T-helper 1 cell treated with Interleukin-12 subunit alpha and Interleukin-12 subunit beta and Interleukin-4 antibody, amounts not matched to agents 30 μg/mL and 1 μg/mL, for 36 hours (primary cell): Measurements from ENCODE around the gene LDLRAD4.

Source experiments
- H3K27ac Mint-ChIP-seq: one replicate; pipeline ENCODE4 v1.8.0; 2021; ENCODE audit warnings: mild to moderate bottlenecking, mixed read lengths
- H3K27me3 Mint-ChIP-seq: one replicate; pipeline ENCODE4 v1.8.0; 2021; ENCODE audit warnings: low read depth, mixed read lengths
- H3K36me3 Mint-ChIP-seq: one replicate; pipeline ENCODE4 v1.8.0; 2021; ENCODE audit warnings: low read depth, mixed read lengths
- H3K4me1 Mint-ChIP-seq: one replicate; pipeline ENCODE4 v1.8.0; 2021; ENCODE audit warnings: low read depth, mixed read lengths
- H3K4me3 Mint-ChIP-seq: one replicate; pipeline ENCODE4 v1.8.0; 2021; ENCODE audit warnings: mild to moderate bottlenecking, moderate library complexity, mixed read lengths
- H3K9me3 Mint-ChIP-seq: one replicate; pipeline ENCODE4 v1.8.0; 2021; ENCODE audit warnings: mixed read lengths

Gene LDLRAD4

DNA sequence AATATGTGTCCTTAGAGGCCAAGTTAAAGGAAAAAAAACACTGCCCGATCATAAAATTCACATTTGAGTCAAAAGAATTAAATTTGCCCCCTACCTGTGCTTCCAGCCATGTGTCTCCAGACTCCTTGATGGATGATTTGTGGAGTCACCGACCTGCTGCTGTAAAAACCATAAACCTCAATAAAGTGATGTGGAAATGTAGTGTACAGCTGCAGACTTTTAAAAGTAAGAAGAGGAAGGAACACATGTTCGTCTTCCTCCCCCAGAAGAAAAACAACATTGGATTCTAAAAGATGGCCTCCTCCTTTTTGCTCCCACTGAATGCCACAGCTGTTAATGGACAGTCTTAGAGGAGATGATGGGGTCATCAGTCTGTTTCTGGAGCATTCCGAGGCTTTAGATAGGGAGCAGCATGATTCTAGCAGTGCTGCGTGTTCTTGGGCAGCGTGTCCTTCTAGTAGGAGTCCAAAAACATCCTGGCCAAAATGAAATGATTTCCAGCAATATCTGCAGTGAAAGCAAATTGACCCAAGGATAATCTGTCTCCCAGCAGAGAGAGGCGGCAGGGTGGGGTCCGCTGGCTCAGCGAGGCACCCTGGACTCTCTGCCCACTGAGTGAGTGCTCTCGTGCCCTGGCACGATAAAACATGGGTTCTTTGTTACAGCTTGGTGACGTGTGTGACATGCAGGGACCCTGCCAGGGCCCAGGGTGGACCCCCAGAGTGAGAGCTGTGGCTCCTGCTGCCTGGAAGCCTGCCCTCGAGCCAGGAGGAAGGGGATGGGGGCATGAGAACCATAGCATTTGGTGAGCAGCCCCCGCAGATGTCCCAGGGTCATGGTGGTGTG is 311.7 kb downstream of the LDLRAD4 start:
- H3K27ac Mint-ChIP-seq: no peak overlapping the region

DNA sequence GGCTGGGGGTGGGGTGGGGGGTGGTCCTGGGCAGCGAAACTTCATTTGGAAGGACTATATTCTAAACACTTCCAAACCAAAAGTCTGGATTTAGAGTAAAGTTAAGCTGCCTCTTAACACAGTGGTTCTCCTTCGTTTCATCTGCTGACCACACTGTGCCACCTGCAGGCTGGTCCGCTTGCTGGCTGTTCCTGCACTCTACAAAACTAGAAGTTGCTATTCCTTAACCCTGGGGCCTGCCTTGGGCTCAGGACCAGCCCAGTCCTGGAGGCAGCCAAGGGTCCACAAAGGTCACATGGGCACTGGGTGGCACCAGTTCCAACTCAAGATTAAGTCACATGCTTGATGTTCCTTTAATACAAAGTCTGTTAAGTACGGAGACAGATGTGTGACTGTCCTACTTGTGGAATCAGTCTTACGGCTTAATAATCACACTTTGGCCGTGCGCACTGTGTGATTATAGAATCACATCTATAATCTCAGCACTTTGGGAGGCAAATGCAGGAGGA is 312.4 kb downstream of the LDLRAD4 start:
- Mint-ChIP-seq H3K36me3 (no peaks in the 10 kb centered on the region), H3K4me3 (no peak overlapping the region), H3K27ac (no peak overlapping the region)

More for the DNA sequence above, 311.7 kb downstream of the LDLRAD4 start:
- Mint-ChIP-seq H3K4me1 (peaks cover 8% of the 10 kb centered on the region), H3K27me3 (no peaks in the 10 kb centered on the region), H3K4me3 (no peak overlapping the region), H3K9me3 (no peaks in the 10 kb centered on the region), H3K36me3 (no peaks in the 10 kb centered on the region)

DNA sequence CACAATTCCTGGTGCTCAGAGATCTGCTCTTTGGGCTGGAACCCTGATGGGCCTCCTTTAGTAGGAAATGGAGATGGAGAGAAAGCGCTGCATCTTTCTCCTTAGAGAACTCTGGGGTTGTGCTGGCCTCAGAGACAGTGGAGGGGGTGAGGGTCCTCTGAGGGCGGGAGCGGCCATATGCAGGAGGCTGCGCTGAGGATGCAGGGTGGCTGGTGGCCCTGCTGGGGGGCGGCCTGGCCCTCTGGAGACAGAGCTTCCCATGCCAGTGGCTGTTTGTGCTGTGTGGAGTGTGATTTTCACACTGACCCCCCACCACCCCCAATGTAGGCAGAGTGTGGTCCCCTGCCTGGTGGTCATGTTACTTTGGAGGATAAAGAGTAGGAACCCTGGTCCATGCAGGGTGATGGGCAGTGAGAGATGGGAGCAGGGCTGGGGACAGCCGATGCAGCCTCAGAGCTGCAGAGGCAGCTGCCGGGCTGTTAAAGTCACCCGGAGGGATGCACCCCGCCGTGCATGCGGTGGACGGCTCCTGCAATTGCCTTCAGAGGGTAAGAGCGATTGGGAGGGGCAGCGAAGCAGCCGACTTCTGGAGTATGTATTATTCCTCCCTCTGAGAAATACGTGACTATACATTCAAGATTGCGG is 313.2 kb downstream of the LDLRAD4 start:
- Mint-ChIP-seq H3K36me3 (no peaks in the 10 kb centered on the region), H3K4me3 (no peak overlapping the region), H3K27me3 (no peaks in the 10 kb centered on the region), H3K9me3 (no peaks in the 10 kb centered on the region), H3K4me1 (peaks cover 8% of the 10 kb centered on the region), H3K27ac (no peak overlapping the region)

More for the DNA sequence above, 312.4 kb downstream of the LDLRAD4 start:
- Mint-ChIP-seq H3K9me3 (no peaks in the 10 kb centered on the region), H3K27me3 (no peaks in the 10 kb centered on the region), H3K4me1 (peaks cover 8% of the 10 kb centered on the region)

DNA sequence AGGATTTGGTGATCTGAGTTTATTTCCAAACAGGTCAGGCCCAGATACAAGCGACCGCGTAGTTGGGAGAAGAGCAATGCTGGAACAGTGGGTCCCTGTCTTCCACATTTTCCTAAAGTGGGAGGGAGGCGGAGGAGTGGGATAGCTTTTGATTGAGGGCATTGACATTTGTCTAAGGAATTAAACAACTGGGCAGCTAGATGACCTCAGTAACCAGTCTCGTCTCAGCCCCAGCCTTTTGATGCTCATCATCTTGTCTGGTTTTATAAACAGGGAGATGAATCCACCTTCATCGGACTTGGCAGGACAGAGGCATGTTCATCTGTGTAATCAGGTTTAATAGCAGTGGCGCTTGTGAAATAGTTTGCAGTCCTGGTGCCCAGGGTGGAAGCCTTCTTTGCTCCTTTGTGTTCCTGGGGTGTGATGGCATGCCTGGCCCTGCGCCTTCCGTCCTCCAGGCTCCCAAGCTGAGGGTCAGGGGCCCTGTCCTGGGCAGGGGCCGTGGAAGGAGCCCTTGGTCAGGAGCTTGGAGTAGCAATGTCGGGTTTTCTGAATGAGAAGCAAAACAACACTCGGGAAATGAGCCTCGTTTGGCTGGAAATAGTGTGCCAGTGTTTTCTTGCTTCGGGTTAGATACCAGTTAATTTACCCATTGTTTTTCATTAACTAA is 314.0 kb downstream of the LDLRAD4 start:
- no peaks in the 10 kb centered on the region for H3K27me3 Mint-ChIP-seq
- H3K9me3 Mint-ChIP-seq: no peaks in the 10 kb centered on the region
- no peak overlapping the region for H3K4me3 Mint-ChIP-seq
- H3K36me3 Mint-ChIP-seq: no peaks in the 10 kb centered on the region
- H3K27ac Mint-ChIP-seq: no peak overlapping the region
- H3K4me1 Mint-ChIP-seq: peaks cover 8% of the 10 kb centered on the region

DNA sequence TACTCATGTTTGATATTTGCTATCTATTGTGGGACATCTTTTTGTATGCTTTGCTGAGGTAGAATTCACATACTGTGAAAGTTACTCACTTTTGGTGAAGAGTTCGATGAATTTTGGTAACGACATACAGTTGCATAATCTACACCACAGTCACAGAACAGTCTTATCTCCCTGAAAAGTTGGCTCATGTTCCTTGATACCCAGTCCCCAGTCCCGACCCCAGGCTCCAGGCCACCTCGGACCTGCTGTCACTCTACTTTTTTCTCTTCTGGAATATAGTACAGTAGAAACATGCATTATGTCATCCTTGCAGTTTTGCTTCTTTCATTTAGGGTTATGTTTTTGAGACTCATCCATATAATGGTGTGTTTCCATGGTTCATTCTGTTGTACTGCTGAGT is 316.1 kb downstream of the LDLRAD4 start:
- Mint-ChIP-seq H3K27ac (no peak overlapping the region), H3K4me1 (peaks cover 21% of the 10 kb centered on the region), H3K36me3 (peaks cover 4% of the 10 kb centered on the region), H3K4me3 (no peak overlapping the region), H3K27me3 (no peaks in the 10 kb centered on the region), H3K9me3 (no peaks in the 10 kb centered on the region)

DNA sequence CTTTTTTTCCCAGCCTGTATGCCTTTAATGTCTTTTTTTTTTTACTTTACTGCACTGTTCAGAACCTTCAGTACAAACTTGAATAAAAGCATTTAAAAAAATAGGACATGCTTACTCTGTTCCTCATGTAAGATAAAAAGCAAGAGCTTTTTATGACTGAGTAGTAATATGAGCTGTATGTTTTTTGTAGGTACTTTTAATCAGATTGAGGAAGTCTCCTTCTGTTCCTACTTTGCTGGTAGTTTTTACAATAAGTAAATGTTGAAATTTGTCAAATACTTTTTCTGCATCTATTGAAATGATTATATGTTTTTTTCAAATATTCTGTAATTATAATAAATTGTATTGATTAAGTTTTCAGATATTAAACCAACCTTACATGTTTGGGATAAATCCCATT is 318.0 kb downstream of the LDLRAD4 start:
- Mint-ChIP-seq H3K27ac (no peak overlapping the region), H3K27me3 (no peaks in the 10 kb centered on the region), H3K9me3 (no peaks in the 10 kb centered on the region), H3K4me3 (no peak overlapping the region), H3K36me3 (peaks cover 4% of the 10 kb centered on the region), H3K4me1 (peaks cover 25% of the 10 kb centered on the region)

DNA sequence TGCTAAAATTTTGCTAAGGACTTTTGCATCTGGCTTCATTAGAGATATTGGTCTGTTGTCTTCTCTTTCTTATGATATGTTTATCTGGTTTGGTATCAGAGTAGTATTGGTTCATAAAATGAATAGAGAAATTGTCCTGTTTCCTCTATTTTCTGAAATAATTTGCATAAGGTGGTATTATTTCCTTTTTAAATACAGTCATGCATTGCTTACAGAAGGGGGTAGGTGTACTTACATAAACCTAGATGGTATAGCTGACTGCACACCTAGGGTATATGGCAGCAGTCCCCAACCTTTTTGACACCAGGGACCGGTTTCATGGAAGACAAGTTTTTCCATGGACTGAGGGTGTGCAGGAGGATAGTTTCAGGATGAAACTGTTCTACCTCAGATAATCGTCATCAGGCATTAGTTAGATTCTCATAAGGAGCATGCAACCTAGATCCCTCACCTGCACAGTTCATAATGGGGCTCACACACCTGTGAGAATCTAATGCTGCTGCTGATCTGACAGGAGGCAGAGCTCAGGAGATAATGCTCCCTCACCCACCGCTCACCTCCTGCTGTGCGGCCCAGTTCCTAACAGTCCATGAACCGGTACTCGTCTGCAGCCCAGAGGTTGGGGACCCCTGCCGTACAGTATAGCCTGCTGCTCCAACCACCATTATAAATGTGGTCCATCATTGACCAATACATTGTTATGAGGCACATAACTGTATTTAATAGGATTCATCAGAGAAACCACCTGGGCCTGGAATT is 318.6 kb downstream of the LDLRAD4 start:
- Mint-ChIP-seq H3K27me3 (no peaks in the 10 kb centered on the region), H3K4me3 (no peak overlapping the region), H3K36me3 (peaks cover 4% of the 10 kb centered on the region), H3K27ac (no peak overlapping the region), H3K9me3 (no peaks in the 10 kb centered on the region), H3K4me1 (peaks cover 25% of the 10 kb centered on the region)

DNA sequence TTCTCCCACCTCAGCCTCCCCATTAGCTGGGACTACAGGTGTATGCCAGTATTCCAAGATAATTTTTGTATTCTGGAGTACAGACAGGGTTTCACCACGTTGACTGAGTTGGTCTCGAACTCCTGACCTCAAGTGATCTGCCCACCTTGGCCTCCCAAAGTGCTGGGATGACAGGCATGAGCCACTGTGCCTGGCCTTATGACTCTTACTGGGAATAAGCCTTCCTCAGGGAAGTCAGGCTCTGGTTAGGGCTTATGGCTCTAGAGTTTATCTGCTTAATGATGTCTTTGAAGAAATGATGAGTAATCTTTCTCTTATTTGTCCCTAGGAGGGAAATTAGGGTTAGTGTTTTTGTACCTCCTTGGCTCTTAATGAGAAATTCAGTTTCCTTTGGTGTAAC is 320.1 kb downstream of the LDLRAD4 start:
- H3K27ac Mint-ChIP-seq: peak overlapping the region; percentile 34
- H3K4me3 Mint-ChIP-seq: peak overlapping the region; percentile 32
- H3K4me1 Mint-ChIP-seq: peaks cover 20% of the 10 kb centered on the region
- H3K9me3 Mint-ChIP-seq: no peaks in the 10 kb centered on the region
- H3K27me3 Mint-ChIP-seq: no peaks in the 10 kb centered on the region
- H3K36me3 Mint-ChIP-seq: peaks cover 4% of the 10 kb centered on the region

DNA sequence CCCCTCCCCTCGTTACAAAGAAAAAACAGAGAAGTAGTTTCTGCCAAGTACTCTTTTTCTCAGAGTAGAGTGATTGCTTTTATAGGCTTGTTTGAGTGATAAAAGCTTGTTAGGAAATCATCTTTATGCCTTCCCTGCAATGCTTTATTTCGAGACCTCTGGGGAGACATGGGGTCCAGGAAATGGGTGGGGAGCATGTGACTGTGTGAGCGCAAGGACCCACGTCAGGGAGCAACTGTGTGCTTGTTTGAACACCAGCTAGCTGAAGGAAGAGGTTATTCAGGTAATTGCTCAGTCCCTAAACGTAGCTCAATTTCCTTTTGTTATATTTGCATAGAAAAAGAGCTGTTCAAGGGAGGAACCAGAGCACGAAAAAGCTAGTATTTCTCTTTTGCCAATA is 320.5 kb downstream of the LDLRAD4 start:
- no peaks in the 10 kb centered on the region for H3K9me3 Mint-ChIP-seq
- H3K4me3 Mint-ChIP-seq: peak overlapping the region; percentile 32
- peak overlapping the region; percentile 34 for H3K27ac Mint-ChIP-seq
- no peaks in the 10 kb centered on the region for H3K27me3 Mint-ChIP-seq
- peaks cover 18% of the 10 kb centered on the region for H3K4me1 Mint-ChIP-seq
- H3K36me3 Mint-ChIP-seq: peaks cover 4% of the 10 kb centered on the region

DNA sequence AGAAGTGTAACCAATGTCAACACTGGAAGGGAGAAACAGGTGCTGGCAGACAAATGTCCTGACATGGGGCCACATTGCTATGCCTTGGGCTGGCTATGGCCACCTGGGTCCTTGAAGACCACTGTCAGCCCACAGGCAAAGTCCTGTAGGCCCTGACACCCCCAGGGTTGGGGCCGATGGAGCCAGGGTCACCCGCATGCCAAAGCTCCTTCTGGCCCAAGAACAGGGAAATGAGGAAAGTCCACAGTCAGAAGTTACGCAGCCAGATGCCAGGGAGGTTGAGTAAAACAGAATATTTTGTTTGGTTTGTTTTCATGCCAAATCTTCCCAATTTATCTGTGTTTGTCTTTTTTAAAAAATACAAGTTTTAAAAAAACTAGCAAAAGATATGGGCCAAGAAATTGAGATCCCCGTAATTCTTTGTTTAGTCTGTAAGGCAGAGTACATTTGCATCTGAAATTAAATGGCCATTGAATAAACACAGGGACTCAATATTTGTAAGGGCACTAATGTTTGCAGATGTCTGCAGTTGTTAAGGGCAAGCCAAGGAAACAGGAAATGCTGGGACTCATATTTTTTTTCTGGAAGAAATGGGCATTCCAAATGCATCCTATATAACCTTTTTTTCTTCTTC is 321.4 kb downstream of the LDLRAD4 start:
- H3K27me3 Mint-ChIP-seq: no peaks in the 10 kb centered on the region
- H3K4me3 Mint-ChIP-seq: no peak overlapping the region
- no peaks in the 10 kb centered on the region for H3K9me3 Mint-ChIP-seq
- H3K27ac Mint-ChIP-seq: no peak overlapping the region
- peaks cover 17% of the 10 kb centered on the region for H3K4me1 Mint-ChIP-seq
- peaks cover 4% of the 10 kb centered on the region for H3K36me3 Mint-ChIP-seq

DNA sequence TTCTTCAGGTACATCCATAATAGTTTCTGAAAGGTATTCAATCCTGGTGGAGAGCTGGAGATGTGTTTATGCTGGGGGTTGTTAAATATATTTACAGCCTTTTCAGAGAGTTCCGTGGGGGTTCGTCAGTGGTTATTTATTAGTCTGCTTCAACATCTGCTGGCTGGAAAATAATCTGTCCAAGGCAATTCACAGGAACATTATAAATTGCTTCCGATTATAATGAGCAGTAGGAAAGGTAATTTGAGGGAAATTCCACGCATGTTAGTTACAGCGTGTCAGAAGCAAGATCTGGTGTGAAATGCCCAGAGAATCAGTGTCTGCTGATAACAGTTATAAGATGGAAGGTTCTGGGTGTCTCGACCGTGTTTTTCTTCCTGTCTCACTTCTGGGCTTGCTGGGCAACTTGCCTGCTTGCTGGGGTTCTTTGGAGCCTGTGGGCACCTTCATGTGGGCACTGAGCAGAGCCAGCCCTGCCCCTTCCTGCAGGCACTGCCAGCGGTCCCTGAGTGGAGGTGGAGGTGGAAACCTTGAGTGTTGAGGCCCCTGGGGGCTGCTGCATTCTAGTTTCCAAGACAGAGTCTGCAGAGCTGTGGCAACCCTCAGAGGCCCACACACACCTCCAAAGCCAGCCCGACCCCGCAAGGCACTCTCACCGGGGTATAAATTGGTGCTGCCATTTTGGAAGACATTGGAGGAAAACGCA is 322.1 kb downstream of the LDLRAD4 start:
- Mint-ChIP-seq H3K27me3 (no peaks in the 10 kb centered on the region), H3K9me3 (no peaks in the 10 kb centered on the region), H3K4me1 (peaks cover 17% of the 10 kb centered on the region)

DNA sequence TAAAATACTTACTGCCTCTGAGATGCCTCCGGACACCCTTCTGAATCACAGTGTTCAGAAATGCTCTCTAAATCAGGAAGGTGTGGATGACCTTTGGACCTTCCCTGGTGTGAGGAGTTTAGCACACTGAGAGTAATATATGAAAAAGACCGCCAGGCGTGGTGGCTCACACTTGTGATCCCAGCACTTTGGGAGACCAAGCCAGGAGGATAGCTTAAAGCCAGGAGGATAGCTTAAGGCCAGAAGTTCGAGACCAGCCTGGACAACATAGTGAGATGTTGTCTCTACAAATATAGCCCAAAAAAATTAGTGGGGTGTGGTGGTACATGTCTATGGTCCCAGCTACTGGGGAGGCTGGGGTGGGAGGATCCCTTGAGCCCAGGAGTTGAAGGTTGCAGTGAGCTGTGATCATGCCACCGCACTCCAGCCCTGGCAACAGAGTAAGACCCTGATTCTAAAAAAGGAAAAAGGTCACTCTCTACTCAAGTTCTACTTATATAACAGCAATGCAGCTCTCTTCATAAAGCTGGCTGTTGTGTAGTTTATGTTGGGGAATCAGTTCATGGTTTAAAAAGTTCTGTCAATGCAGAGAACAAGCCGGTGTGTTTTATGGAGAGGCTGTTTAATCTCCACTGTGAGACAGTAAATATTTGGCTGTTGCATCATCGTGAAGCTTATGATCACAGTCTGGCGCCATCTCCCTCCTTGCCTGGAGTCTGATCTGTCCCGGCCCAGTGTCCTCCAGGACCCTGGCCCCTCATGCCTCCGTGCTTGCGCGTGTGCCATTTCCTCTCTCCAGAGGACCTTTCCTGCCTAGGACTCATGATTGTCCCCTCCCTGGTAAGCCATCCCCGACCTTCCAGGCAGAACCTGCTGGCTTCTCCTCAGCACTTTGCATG is 323.3 kb downstream of the LDLRAD4 start:
- no peak overlapping the region for H3K27ac Mint-ChIP-seq
- peaks cover 7% of the 10 kb centered on the region for H3K36me3 Mint-ChIP-seq
- no peaks in the 10 kb centered on the region for H3K9me3 Mint-ChIP-seq
- H3K27me3 Mint-ChIP-seq: no peaks in the 10 kb centered on the region
- peaks cover 17% of the 10 kb centered on the region for H3K4me1 Mint-ChIP-seq
- H3K4me3 Mint-ChIP-seq: no peak overlapping the region

More for the DNA sequence above, 322.1 kb downstream of the LDLRAD4 start:
- Mint-ChIP-seq H3K36me3 (peaks cover 7% of the 10 kb centered on the region), H3K27ac (no peak overlapping the region), H3K4me3 (no peak overlapping the region)

DNA sequence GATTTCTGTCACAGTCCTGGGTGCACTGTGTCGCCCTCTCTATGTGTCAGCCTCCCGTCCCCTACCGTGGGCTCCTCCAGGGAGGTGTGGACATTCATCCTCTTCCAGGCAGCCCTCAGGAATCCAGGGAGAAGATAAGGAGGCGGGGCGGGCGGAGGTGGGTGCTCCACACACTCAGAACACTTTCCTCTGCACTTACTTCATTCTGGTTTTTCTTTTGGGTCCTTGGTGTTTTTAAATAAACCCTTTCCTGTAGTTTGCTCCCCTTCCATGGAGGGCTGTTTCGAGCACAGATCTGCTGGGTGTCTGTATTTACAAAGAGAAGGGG is 323.9 kb downstream of the LDLRAD4 start:
- peaks cover 17% of the 10 kb centered on the region for H3K4me1 Mint-ChIP-seq
- no peaks in the 10 kb centered on the region for H3K27me3 Mint-ChIP-seq
- H3K36me3 Mint-ChIP-seq: peaks cover 8% of the 10 kb centered on the region
- H3K4me3 Mint-ChIP-seq: no peak overlapping the region
- peaks cover 2% of the 10 kb centered on the region for H3K9me3 Mint-ChIP-seq
- no peak overlapping the region for H3K27ac Mint-ChIP-seq
